K562 (cell line): ENCODE measurements around the gene SPTBN4. TPM values are rescaled to one million over a fixed set of nuclear protein-coding genes. Genes with fewer than 3 reads are reported as not detected.

ENCODE experiments used
- ATF3 ChIP-seq, 2 experiments: fragments of 450-650 bp in 1 of 2; sonication (generic) in 1 of 2; formaldehyde crosslinking in 1 of 2; IDR thresholded peaks in 1 of 2; conservative IDR thresholded peaks in 1 of 2; 2 replicates each; pipeline versions ENCODE4 v1.6.1 to v1.8.1; 2016 to 2023; ENCODE audit warnings: mild to moderate bottlenecking in 2 of 2, moderate library complexity in 2 of 2, inconsistent platforms in 1 of 2, missing genetic modification reagents in 1 of 2
- BACH1 ChIP-seq: fragments of 200-800 bp; sonication (Bioruptor generic); IDR thresholded peaks from 2 replicates; pipeline ENCODE4 v1.6.1; 2016; ENCODE audit warnings: missing genetic modification characterization, missing compliant biosample characterization
- BHLHE40 ChIP-seq: IDR thresholded peaks from 2 replicates; pipeline ENCODE4 v1.6.1; 2011; ENCODE audit warnings: low read length, improper control_type of control experiment
- DEAF1 ChIP-seq: fragments of 450-650 bp; formaldehyde crosslinking; IDR thresholded peaks from 2 replicates; pipeline ENCODE4 v1.4.0; 2020; ENCODE audit warnings: mild to moderate bottlenecking, moderate library complexity
- E2F1 ChIP-seq: sonication (generic); formaldehyde crosslinking; IDR thresholded peaks from 2 replicates; pipeline ENCODE4 v1.8.1; 2023; ENCODE audit warnings: mild to moderate bottlenecking, missing genetic modification reagents, moderate library complexity
- HMG20B ChIP-seq: fragments of 250-450 bp; sonication (Bioruptor Pico); IDR thresholded peaks from 2 replicates; pipeline ENCODE4 v1.5.0; 2021; ENCODE audit warnings: mild to moderate bottlenecking
- ID3 ChIP-seq, 2 experiments: fragments of 250-450 bp in 1 of 2; fragments of 450-650 bp in 1 of 2; sonication (Bioruptor Pico) in 1 of 2; IDR thresholded peaks; 2 replicates each; pipeline versions ENCODE4 v1.6.1 to v1.8.0; 2016 to 2021; ENCODE audit warnings: mild to moderate bottlenecking in 2 of 2, moderate library complexity in 2 of 2, missing compliant biosample characterization in 1 of 2, missing genetic modification characterization in 1 of 2
- LEF1 ChIP-seq: fragments of 450-650 bp; IDR thresholded peaks from 2 replicates; pipeline ENCODE4 v1.6.1; 2016; ENCODE audit warnings: mild to moderate bottlenecking
- MEIS2 ChIP-seq: fragments of 450-650 bp; IDR thresholded peaks from 2 replicates; pipeline ENCODE4 v1.6.1; 2014; ENCODE audit warnings: mild to moderate bottlenecking; ENCODE audit not compliant: partially characterized antibody
- MIER1 ChIP-seq: fragments of 450-650 bp; IDR thresholded peaks from 2 replicates; pipeline ENCODE4 v1.6.1; 2016; ENCODE audit warnings: antibody characterized with exemption, mild to moderate bottlenecking, low read depth
- RBM22 ChIP-seq: fragments of 200-400 bp; formaldehyde crosslinking; IDR thresholded peaks from 2 replicates; pipeline ENCODE4 v1.6.1; 2018; ENCODE audit warnings: low read length, low read depth; ENCODE audit not compliant: poor library complexity, severe bottlenecking
- SREBF2 ChIP-seq: sonication (generic); formaldehyde crosslinking; IDR thresholded peaks from 2 replicates; pipeline ENCODE4 v1.4.0; 2020; ENCODE audit warnings: mild to moderate bottlenecking, missing genetic modification reagents
- ZBTB12 ChIP-seq: fragments of 250-450 bp; sonication (Bioruptor Pico); IDR thresholded peaks from 2 replicates; pipeline ENCODE4 v1.4.0; 2020
- ZBTB34 ChIP-seq: fragments of 250-450 bp; sonication (Bioruptor Pico); IDR thresholded peaks from 2 replicates; pipeline ENCODE4 v1.8.0; 2021; ENCODE audit warnings: mild to moderate bottlenecking, moderate library complexity
- ZNF146 ChIP-seq: IDR thresholded peaks from one replicate; pipeline ENCODE4 v1.6.1; 2018; ENCODE audit warnings: missing compliant biosample characterization; ENCODE audit not compliant: unreplicated experiment
- ZNF280B ChIP-seq: fragments of 250-450 bp; sonication (Bioruptor Pico); IDR thresholded peaks from 2 replicates; pipeline ENCODE4 v1.5.1; 2021; ENCODE audit warnings: mild to moderate bottlenecking
- ZNF551 ChIP-seq: fragments of 250-450 bp; sonication (Bioruptor Pico); IDR thresholded peaks from 2 replicates; pipeline ENCODE4 v1.5.0; 2021; ENCODE audit warnings: mild to moderate bottlenecking, moderate library complexity
- polyA plus RNA-seq, 8 experiments: library from polyadenylated mRNA; depleted of rRNA in 4 of 8; stranded (reverse) in 5 of 8; unstranded in 3 of 8; fragments of >200 nt; fragmentation: Nextera tagmentation in 2 of 8; fragmentation: Illumina TruSeq in 1 of 8; extraction: Ambion mirVana in 2 of 8; extraction: Trizol in 1 of 8; gene quantifications; 2 replicates each; pipeline versions ENCODE4 v1.2.1 to v1.2.3, GENCODE V29; 2011 to 2014; ENCODE audit warnings: inconsistent platforms in 1 of 8, missing spikeins in 1 of 8
- total RNA-seq, 7 experiments: library from RNA; depleted of rRNA in 6 of 7; stranded (reverse); fragments of >200 nt in 6 of 7; fragmentation: Illumina TruSeq in 2 of 7; extraction: Trizol in 2 of 7; gene quantifications; 2 replicates each; pipeline versions ENCODE4 v1.2.1 to v1.2.3, GENCODE V29; 2011 to 2021; ENCODE audit warnings: low replicate concordance in 1 of 7

SPTBN4 gene
- total and polyA plus RNA-seq, 9 of the 15 experiments (the other 6 are each of a cell fraction or from before 2014, with no cell fraction given): 0.01 to 1.5 (median 0.86) TPM

- TF ChIP-seq E2F1 (CRISPR knock-in tag): peak; percentile 44; the same call in 1 of the 2 replicates
- no peak for TF ChIP-seq MEIS2
- 0 out of 2 replicates have a peak, but pooled peaks have one; percentile 32 for TF ChIP-seq LEF1
- TF ChIP-seq BACH1 (tag): no peak
- no peak for TF ChIP-seq ID3 (CRISPR knock-in tag; IDR thresholded peaks at IDR 0.05)
- TF ChIP-seq ID3 (tag; IDR thresholded peaks at IDR 0.05): no peak
- TF ChIP-seq MIER1: no peak
- 0 out of 2 replicates have a peak, but pooled peaks have one; percentile 56 for TF ChIP-seq ZNF551 (CRISPR knock-in tag)
- TF ChIP-seq ZBTB34 (CRISPR knock-in tag): no peak
- TF ChIP-seq ZBTB12 (CRISPR knock-in tag): no peak
- TF ChIP-seq ZNF280B: no peak
- TF ChIP-seq DEAF1 (CRISPR knock-in tag): no peak
- peak; percentile 63 for TF ChIP-seq BHLHE40
- TF ChIP-seq ZNF146 (CRISPR knock-in tag): no peak
- peak; percentile 32 for TF ChIP-seq RBM22
- TF ChIP-seq SREBF2 (CRISPR knock-in tag): no peak
- TF ChIP-seq HMG20B (CRISPR knock-in tag): no peak
- no peak for TF ChIP-seq ATF3 (IDR thresholded peaks at IDR 0.05)
- TF ChIP-seq ATF3 (CRISPR knock-in tag; conservative IDR thresholded peaks at IDR 0.05): no peak
Observed at GRCh38 chr19:40612831-40613689, 146.3 kb downstream of the SPTBN4 start (continued).
